T-helper 1 cell treated with Interleukin-12 subunit alpha and Interleukin-12 subunit beta and Interleukin-4 antibody, amounts not matched to agents 30 μg/mL and 1 μg/mL, for 36 hours (primary cell): ENCODE data around the gene TMC5.
"Not testable (repeated sequence)": the region's sequence is repeated elsewhere in the genome, so short reads cannot be mapped to it uniquely, and the experiment has no call there.

ENCODE experiments used
- H3K27ac Mint-ChIP-seq: one replicate; pipeline ENCODE4 v1.8.0; 2021; ENCODE audit warnings: mild to moderate bottlenecking, mixed read lengths
- H3K27me3 Mint-ChIP-seq: one replicate; pipeline ENCODE4 v1.8.0; 2021; ENCODE audit warnings: low read depth, mixed read lengths
- H3K36me3 Mint-ChIP-seq: one replicate; pipeline ENCODE4 v1.8.0; 2021; ENCODE audit warnings: low read depth, mixed read lengths
- H3K4me1 Mint-ChIP-seq: one replicate; pipeline ENCODE4 v1.8.0; 2021; ENCODE audit warnings: low read depth, mixed read lengths
- H3K4me3 Mint-ChIP-seq: one replicate; pipeline ENCODE4 v1.8.0; 2021; ENCODE audit warnings: mild to moderate bottlenecking, moderate library complexity, mixed read lengths
- H3K9me3 Mint-ChIP-seq: one replicate; pipeline ENCODE4 v1.8.0; 2021; ENCODE audit warnings: mixed read lengths

TMC5 gene

GRCh38 chr16:19543278-19543996, 125.8 kb downstream of the TMC5 start:
- not testable (repeated sequence) for H3K4me3 Mint-ChIP-seq, H3K4me1 Mint-ChIP-seq, H3K27ac Mint-ChIP-seq, H3K9me3 Mint-ChIP-seq, H3K27me3 Mint-ChIP-seq
- H3K36me3 Mint-ChIP-seq = peaks cover 36% of the 10 kb centered on the region

DNA sequence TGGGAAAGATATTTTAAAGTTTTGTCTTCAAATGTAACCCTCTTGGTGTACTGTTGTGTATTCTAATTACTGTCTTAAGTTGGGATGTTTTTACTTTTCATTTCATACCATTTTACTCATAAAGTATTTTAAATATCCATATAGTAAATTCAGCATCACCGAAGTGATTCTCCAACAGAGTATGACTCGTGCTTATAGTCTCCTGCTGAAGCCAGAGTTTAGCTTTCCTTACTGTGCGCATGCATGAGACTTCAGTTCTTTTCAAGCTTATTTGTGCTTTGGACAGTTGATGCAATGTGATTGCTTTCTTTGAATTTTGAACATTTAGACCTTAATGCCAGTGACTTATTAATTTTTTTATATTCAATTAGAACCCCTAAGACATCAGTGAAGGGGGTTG, 130.5 kb downstream of the TMC5 start:
- Mint-ChIP-seq H3K9me3 (no peaks in the 10 kb centered on the region), H3K4me3 (no peak overlapping the region), H3K27me3 (no peaks in the 10 kb centered on the region), H3K4me1 (peaks cover 7% of the 10 kb centered on the region), H3K27ac (no peak overlapping the region), H3K36me3 (peaks cover 29% of the 10 kb centered on the region)
